HuH-7 (cell line): ENCODE measurements around the gene OXSR1.
A peak's percentile ranks its signal among the peaks of the same experiment; 100 is the strongest.
"Not testable (repeated sequence)": the region's sequence is repeated elsewhere in the genome, so short reads cannot be mapped to it uniquely, and the experiment has no call there.

ENCODE experiments used
- DNase-seq: peaks from one replicate; pipeline ENCODE4 v3.0.0; 2011; ENCODE audit warnings: low spot score

The OXSR1 gene

DNA sequence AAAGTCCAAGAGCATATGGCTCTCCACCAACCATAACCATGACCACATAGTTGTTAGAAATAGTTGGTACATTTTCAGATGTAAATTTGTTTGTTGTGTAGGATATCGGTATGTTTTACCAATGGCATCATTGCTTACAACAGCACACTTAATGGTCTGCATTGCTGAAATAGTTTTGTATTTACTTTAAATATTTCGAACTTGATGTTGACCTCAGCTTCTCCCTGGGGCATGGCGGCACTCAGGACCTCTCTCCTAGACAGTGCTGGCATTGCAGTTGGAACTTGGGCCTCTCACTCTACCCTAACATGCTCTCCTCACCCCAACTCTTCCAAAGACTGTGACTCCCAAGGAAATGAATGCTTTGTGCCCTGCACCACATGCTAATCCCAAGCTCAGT, 105.3 kb downstream of the OXSR1 start:
- DNase-seq, result no peak

DNA sequence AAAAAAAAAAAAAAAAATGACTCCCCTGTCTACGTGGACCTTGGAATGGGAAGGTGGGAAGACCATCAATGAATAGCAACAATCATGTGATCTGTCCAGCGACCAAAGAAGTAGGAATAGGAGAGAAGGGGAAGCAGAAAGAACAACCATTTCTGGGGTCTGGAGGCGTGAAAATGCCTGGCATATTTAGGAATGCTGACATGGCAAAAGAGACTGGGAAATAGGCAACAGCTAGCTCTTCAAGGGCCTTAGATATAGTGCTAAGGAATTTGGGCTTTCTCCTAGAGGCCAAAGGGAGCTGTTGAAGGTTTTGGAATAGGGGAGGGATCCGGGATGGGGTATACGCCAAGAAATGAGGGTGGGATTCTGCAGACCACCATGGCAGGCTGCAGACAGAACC, 106.2 kb downstream of the OXSR1 start:
- DNase-seq, result no peak

- DNase-seq, result no peak
These were observed 109.7 kb downstream of the OXSR1 start for GRCh38 chr3:38274864-38275649.

GRCh38 chr3:38275658-38276057, 110.3 kb downstream of the OXSR1 start:
- no peak for DNase-seq

DNA sequence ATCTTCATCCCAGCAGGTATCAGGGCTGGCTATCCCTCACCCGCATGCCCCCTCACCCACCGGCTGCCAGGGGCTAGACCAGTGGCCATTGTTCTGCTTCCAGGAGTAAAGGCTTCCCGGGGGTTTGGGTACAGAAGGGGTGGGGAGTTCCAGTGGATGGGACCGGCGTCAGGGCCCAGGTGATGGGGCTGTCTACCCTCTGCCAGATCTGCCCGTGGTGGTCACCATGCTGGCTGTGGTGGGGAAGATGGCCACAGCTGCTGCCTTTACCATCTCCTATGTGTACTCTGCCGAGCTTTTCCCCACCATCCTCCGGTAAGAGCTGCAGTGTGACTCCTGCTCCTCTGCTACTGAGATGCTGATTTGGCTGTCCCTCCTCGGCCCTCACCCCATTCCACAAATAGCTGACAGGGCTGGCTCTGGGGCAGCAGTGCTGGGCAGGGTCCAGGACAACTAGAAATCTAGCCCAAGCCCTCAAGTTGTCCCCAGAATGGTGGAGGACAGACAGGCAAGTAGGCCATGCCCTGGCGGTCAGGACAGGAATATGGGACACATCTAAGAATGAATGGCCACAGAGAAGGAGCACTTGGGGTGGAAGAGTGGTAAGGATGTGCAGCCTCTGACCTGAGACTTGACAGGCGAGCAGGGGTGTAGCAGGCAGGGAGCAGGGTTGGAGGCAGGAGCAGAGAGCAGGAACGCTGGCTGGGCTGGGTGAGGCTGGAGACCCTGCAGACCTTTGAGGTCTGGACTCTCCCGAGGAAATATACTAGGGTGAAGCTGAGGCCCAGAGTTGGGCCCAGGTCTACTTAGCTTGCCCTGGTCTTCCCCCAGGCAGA, 111.0 kb downstream of the OXSR1 start:
- no peak for DNase-seq

DNA sequence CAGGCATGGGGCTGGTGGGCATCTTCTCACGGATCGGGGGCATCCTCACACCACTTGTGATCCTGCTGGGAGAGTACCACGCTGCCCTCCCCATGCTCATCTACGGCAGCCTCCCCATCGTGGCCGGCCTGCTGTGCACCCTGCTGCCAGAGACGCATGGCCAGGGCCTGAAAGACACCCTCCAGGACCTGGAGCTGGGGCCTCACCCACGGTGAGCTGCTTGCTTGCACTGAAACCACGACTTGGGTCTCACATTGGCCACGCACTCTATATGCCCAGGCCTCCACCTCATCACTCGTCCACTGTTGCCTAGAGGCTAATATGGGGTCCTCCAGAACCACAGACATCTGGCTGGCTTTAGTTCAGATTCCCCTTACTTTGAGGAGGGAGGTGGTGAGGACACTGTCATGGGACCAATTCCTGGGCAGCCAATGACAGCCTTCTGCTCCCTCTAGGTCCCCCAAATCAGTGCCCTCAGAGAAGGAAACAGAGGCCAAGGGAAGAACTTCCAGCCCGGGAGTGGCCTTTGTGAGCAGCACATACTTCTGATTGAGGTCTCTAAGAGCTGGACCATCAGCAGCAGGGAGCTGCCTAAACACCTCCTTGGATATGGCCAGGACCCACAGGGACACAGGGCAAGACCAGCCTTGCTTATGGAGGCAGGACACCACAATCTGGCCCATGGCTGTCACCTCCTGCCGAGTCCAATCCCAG, 111.7 kb downstream of the OXSR1 start:
- DNase-seq, result no peak

- no peak for DNase-seq
These were observed 113.5 kb downstream of the OXSR1 start for GRCh38 chr3:38278841-38279240.

DNA sequence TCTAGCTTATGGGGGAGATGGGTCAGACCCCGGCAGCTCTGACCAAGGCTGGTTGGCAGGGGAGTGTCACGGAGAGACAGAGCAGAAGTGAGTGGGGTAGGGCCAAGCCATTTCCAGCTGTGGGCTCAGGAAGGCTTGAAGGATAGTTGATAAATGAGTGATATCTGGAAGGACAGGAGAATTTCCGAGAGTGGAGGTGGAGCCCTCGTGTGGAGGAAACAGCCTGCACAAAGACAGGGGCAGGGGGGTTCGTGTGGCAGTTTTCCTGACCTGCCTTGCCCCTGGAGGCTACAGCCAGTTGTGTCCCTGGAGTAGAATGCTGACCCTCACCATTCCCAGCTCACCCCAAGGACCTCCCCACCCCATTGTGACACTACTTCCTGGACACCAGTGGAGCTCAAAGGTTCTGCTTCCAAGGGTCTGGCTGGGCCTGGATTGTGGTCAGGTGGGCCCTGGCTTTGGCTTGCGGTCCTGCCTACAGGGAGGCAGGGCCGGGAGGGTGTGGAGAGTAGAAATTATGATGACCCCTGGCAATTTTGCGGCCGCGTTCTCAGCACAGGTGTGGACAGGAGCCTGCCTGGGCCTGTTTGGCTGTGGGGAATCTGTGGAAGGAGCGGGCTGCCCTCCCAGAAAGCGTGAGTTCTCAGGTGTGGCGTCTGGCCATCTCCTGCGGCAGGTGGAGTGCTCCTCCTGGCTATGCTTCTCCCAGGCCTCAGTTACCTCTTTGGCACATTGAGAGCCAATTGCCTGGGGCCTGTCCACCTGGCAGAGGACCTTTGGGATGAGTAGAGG, 116.8 kb downstream of the OXSR1 start, which contains the start of gene SLC22A14:
TSS of gene SLC22A14 (plus strand) at position 400 of the 792 bp plus-strand sequence. CDS start 23,733 bp downstream, outside the sequence.
- peak; percentile 51 for DNase-seq

DNA sequence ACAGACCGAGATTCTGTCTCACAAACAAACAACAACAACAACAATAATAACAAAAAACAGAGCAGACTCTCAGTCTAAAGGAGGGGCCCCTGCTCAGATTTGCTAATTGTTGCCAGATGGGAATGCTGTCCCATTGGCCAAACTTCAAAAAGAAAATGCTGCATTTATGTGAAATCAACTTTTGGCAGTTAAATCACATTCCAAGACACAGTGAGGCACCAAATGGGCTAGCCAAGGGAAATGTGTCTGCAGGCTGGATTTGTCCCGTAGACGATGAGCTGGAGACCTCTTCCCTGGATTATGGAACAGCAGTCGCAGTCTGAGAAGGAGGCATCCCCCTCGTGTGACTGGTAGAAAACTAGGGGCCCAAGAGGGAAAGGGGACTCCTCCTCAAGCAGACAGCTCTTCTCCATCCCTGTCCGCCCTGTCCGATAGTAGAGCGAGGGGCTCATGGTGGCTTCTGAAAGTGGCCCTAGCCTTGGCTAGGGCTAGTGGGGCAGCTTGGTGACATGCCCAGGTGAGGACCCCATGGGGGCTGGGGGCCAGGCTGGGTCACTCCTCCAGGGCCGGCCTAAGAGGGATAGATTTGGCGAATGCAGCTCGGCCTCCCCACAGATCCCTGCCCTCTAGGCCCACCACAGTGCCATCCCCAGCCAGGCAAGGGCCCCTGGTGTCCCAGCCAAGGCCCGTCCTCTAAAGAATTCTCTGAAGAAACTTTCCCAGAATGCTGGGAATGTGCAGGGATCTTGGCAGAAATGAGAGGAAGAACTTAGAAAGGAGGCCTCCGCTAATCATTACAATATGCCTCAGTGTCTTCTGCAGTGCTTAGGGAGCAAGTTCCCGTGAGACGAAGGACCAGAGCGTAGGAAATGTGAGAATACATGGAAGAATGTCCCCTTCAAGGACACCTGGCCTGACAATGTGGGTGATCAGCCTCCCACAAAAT, 118.7 kb downstream of the OXSR1 start:
- no peak for DNase-seq

DNA sequence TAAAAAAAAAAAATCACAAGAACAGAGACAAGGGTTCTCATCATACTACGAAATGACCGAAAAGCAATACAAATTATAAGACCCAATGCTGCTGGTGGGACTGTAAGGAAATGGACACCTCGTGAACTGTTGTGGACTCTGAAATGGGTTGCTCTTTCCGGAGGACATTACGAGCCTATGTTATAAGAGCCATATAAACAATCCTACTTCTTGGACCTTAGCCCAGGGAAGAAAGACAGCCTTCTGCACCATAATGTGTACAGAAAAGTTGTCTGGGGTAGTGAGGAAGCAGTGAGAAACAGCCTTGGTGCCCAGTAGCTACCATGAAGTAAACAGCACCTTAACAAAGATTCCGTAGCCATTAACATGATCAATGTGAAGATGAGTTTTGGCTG, 119.4 kb downstream of the OXSR1 start:
- DNase-seq, result no peak

GRCh38 chr3:38289286-38290217, 124.2 kb downstream of the OXSR1 start:
- DNase-seq, result not testable (repeated sequence)

DNA sequence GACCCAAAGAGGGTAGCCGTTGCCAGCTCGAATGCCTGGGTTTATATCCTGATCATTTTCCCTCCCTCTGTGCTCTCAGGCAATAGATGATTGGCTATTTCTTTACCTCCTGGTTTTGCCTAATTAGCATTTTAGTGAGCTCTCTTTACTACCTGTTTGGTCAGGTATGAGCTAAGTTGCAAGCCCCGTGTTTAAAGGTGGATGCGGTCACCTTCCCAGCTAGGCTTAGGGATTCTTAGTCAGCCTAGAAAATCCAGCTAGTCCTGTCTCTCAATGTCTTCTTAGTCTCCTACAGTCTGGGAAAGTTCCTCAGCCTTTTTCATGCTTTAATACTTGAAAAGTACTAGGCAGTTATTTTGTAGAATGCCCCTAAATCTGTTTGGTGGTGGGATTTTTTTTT, 131.7 kb downstream of the OXSR1 start:
- DNase-seq, result not testable (repeated sequence)

GRCh38 chr3:38297537-38297936, 132.2 kb downstream of the OXSR1 start:
- no peak for DNase-seq

- DNase-seq, result no peak
These were observed 132.8 kb downstream of the OXSR1 start for GRCh38 chr3:38297947-38298711.
